NT2/D1 (cell line): ENCODE data around the gene RAET1L.
"Not testable (repeated sequence)": the region's sequence is repeated elsewhere in the genome, so short reads cannot be mapped to it uniquely, and the experiment has no call there.

Experiments
- DNase-seq: peaks from one replicate; pipeline ENCODE4 v3.0.0-alpha.2; 2011; ENCODE audit warnings: low read depth, low spot score
- H3K27me3 ChIP-seq: 2 replicates; pipeline ENCODE4 v1.6.0; 2011; ENCODE audit warnings: mild to moderate bottlenecking; ENCODE audit not compliant: insufficient read length, insufficient read depth
- H3K36me3 ChIP-seq: 2 replicates; pipeline ENCODE4 v1.6.1; 2011; ENCODE audit warnings: mild to moderate bottlenecking, low read length, mixed read lengths; ENCODE audit not compliant: insufficient read depth, insufficient read length
- H3K4me1 ChIP-seq: 2 replicates; pipeline ENCODE4 v1.5.1; 2011; ENCODE audit not compliant: insufficient read depth, insufficient read length
- H3K4me3 ChIP-seq: 2 replicates; pipeline ENCODE4 v1.5.1; 2011; ENCODE audit warnings: low read depth; ENCODE audit not compliant: insufficient read length
- H3K9ac ChIP-seq: 2 replicates; pipeline ENCODE4 v1.6.0; 2011; ENCODE audit warnings: low read depth; ENCODE audit not compliant: insufficient read length
- H3K9me3 ChIP-seq: 2 replicates; pipeline ENCODE4 v1.5.1; 2011; ENCODE audit warnings: mild to moderate bottlenecking, low read length; ENCODE audit not compliant: insufficient read depth
- SUZ12 ChIP-seq: IDR thresholded peaks from 2 replicates; pipeline ENCODE4 v1.6.1; 2011; ENCODE audit not compliant: insufficient read length, insufficient read depth; ENCODE audit errors: extremely low read depth
- YY1 ChIP-seq: IDR thresholded peaks from 2 replicates; pipeline ENCODE4 v1.6.1; 2011; ENCODE audit not compliant: insufficient read length, insufficient read depth
- ZNF274 ChIP-seq: IDR thresholded peaks from 2 replicates; pipeline ENCODE4 v1.6.1; 2011; ENCODE audit warnings: mild to moderate bottlenecking, low read depth, low read length

RAET1L gene

GRCh38 chr6:150025201-150025917 lies at the start of gene RAET1L:
Gene RAET1L, minus strand, starts transcription at chr6:150025532. Its CDS starts 61 bp downstream, at chr6:150025471.
- Histone ChIP-seq H3K4me3 (no peak within 1 kb of the TSS), H3K4me1 (peaks cover 3% of the 10 kb centered on the region), H3K36me3 (no peaks in the 10 kb centered on the region), H3K27me3 (no peaks in the 10 kb centered on the region), H3K9me3 (no peaks in the 10 kb centered on the region), H3K9ac (no peak within 1 kb of the TSS)
- DNase-seq = no peak
- no peak for TF ChIP-seq ZNF274
- no peak for TF ChIP-seq YY1
- TF ChIP-seq SUZ12 = no peak

- no peak for DNase-seq
- no peak overlapping the region for H3K9ac ChIP-seq
- no peaks in the 10 kb centered on the region for H3K9me3 ChIP-seq
- no peaks in the 10 kb centered on the region for H3K4me1 ChIP-seq
- no peak for TF ChIP-seq YY1
- TF ChIP-seq SUZ12 = no peak
- no peak for TF ChIP-seq ZNF274
- H3K27me3 ChIP-seq = peaks cover 1% of the 10 kb centered on the region
- no peak overlapping the region for H3K4me3 ChIP-seq
- H3K36me3 ChIP-seq = no peaks in the 10 kb centered on the region
Measured at GRCh38 chr6:150075034-150075421, 49.7 kb upstream of the RAET1L start.

GRCh38 chr6:150074396-150075033 lies 49.2 kb upstream of the RAET1L start:
- H3K9me3 ChIP-seq, H3K4me3 ChIP-seq, H3K4me1 ChIP-seq, H3K9ac ChIP-seq, H3K27me3 ChIP-seq, H3K36me3 ChIP-seq, DNase-seq: not testable (repeated sequence)

GRCh38 chr6:150072201-150072600 lies 46.9 kb upstream of the RAET1L start:
- Histone ChIP-seq H3K36me3 (no peaks in the 10 kb centered on the region), H3K9me3 (no peaks in the 10 kb centered on the region), H3K4me3 (no peak overlapping the region), H3K9ac (no peak overlapping the region), H3K4me1 (no peaks in the 10 kb centered on the region), H3K27me3 (peaks cover 16% of the 10 kb centered on the region)
- DNase-seq = no peak
- no peak for TF ChIP-seq ZNF274
- TF ChIP-seq SUZ12 = no peak
- TF ChIP-seq YY1 = no peak

- Histone ChIP-seq H3K4me3 (no peak overlapping the region), H3K27me3 (peaks cover 19% of the 10 kb centered on the region), H3K4me1 (no peaks in the 10 kb centered on the region), H3K9ac (no peak overlapping the region), H3K9me3 (no peaks in the 10 kb centered on the region), H3K36me3 (peaks cover 13% of the 10 kb centered on the region)
- no peak for DNase-seq
- no peak for TF ChIP-seq YY1
- TF ChIP-seq ZNF274 = no peak
- no peak for TF ChIP-seq SUZ12
Measured at GRCh38 chr6:150070236-150070818, 45.0 kb upstream of the RAET1L start.

- Histone ChIP-seq H3K36me3 (peaks cover 19% of the 10 kb centered on the region), H3K9me3 (no peaks in the 10 kb centered on the region), H3K27me3 (peaks cover 19% of the 10 kb centered on the region), H3K4me1 (no peaks in the 10 kb centered on the region), H3K4me3 (no peak overlapping the region), H3K9ac (no peak overlapping the region)
- TF ChIP-seq YY1 (no peak), ZNF274 (no peak), SUZ12 (no peak)
- DNase-seq = no peak
Measured at GRCh38 chr6:150069706-150070105, 44.4 kb upstream of the RAET1L start.

GRCh38 chr6:150068720-150069648 lies 43.7 kb upstream of the RAET1L start, which contains the start of gene ULBP3:
Gene ULBP3, minus strand, starts transcription at chr6:150069121. Its CDS starts 55 bp downstream, at chr6:150069066.
- peak within 1 kb of the TSS; percentile 83 for H3K9ac ChIP-seq

More at GRCh38 chr6:150068720-150069648, 43.7 kb upstream of the RAET1L start, which contains the start of gene ULBP3:
- H3K9me3 ChIP-seq = no peaks in the 10 kb centered on the region
- peak; percentile 51 for DNase-seq
- H3K4me1 ChIP-seq = no peaks in the 10 kb centered on the region
- peaks cover 26% of the 10 kb centered on the region for H3K36me3 ChIP-seq
- peak within 1 kb of the TSS; percentile 65 for H3K4me3 ChIP-seq
- no peak for TF ChIP-seq YY1
- no peak for TF ChIP-seq ZNF274
- no peak for TF ChIP-seq SUZ12
- H3K27me3 ChIP-seq = peaks cover 19% of the 10 kb centered on the region
